Measurements from ENCODE around the gene ZNF536.
"Not testable (repeated sequence)": the region's sequence is repeated elsewhere in the genome, so short reads cannot be mapped to it uniquely, and the experiment has no call there.

Gene ZNF536

GRCh38 chr19:30452931-30453330 is 80.7 kb downstream of the ZNF536 start:
- no peak for TF ChIP-seq CTCF (conservative IDR thresholded peaks at IDR 0.05; ENCODE audit: low read length)
- DNase-seq (ENCODE audit: low read depth): no peak
- H3K4me3 ChIP-seq (ENCODE audit: low read length): no peak overlapping the region

- no peak for TF ChIP-seq CTCF (conservative IDR thresholded peaks at IDR 0.05; ENCODE audit: low read length)
- no peak overlapping the region for H3K4me3 ChIP-seq (ENCODE audit: low read length)
- DNase-seq (ENCODE audit: low read depth): no peak
Measured at GRCh38 chr19:30453743-30454142, 81.6 kb downstream of the ZNF536 start.

- H3K4me3 ChIP-seq (ENCODE audit: low read length): no peak overlapping the region
- no peak for TF ChIP-seq CTCF (conservative IDR thresholded peaks at IDR 0.05; ENCODE audit: low read length)
- no peak for DNase-seq (ENCODE audit: low read depth)
Measured at GRCh38 chr19:30455881-30456280, 83.7 kb downstream of the ZNF536 start.

GRCh38 chr19:30457484-30457883 is 85.3 kb downstream of the ZNF536 start:
- no peak for TF ChIP-seq CTCF (conservative IDR thresholded peaks at IDR 0.05; ENCODE audit: low read length)
- no peak for DNase-seq (ENCODE audit: low read depth)
- no peak overlapping the region for H3K4me3 ChIP-seq (ENCODE audit: low read length)

GRCh38 chr19:30459859-30460258 is 87.7 kb downstream of the ZNF536 start:
- no peak for TF ChIP-seq CTCF (conservative IDR thresholded peaks at IDR 0.05; ENCODE audit: low read length)
- no peak overlapping the region for H3K4me3 ChIP-seq (ENCODE audit: low read length)
- no peak for DNase-seq (ENCODE audit: low read depth)

GRCh38 chr19:30464162-30464561 is 92.0 kb downstream of the ZNF536 start:
- H3K4me3 ChIP-seq (ENCODE audit: low read length): no peak overlapping the region
- TF ChIP-seq CTCF (conservative IDR thresholded peaks at IDR 0.05; ENCODE audit: low read length): no peak
- DNase-seq (ENCODE audit: low read depth): no peak

GRCh38 chr19:30466598-30466997 is 94.4 kb downstream of the ZNF536 start:
- DNase-seq (ENCODE audit: low read depth); H3K4me3 ChIP-seq (ENCODE audit: low read length): not testable (repeated sequence)

- no peak overlapping the region for H3K4me3 ChIP-seq (ENCODE audit: low read length)
- DNase-seq (ENCODE audit: low read depth): no peak
- no peak for TF ChIP-seq CTCF (conservative IDR thresholded peaks at IDR 0.05; ENCODE audit: low read length)
Measured at GRCh38 chr19:30467239-30467638, 95.1 kb downstream of the ZNF536 start.

Measured in AG10803 (cell line).